ENCODE results near the gene LRP1. TPM values are rescaled to one million over a fixed set of nuclear protein-coding genes. Genes with fewer than 3 reads are reported as not detected.

LRP1 gene
- total and polyA plus RNA-seq, 4 donors: 87.5 to 375 (median 139) TPM

GRCh38 chr12:57231276-57232021, 103.2 kb downstream of the LRP1 start:
- H3K9ac ChIP-seq (ENCODE audit: low read depth in 1 of 2, low read length in 2 of 2): peak overlapping the region; percentile 76 to 88
- H3K4me3 ChIP-seq (ENCODE audit: low read depth in 1 of 3, low read length in 3 of 3): peak overlapping the region; percentile 55 to 83 (median 68)
- peaks cover 18 to 61% (median 46%) of the 10 kb centered on the region in 4 donors for H3K4me1 ChIP-seq (ENCODE audit: control insufficient read depth in 4 of 4, insufficient read depth in 4 of 4, low read length in 3 of 4)
- peaks cover 12 to 20% (median 15%) of the 10 kb centered on the region in 4 donors for H3K36me3 ChIP-seq (ENCODE audit: control insufficient read depth in 4 of 4, insufficient read depth in 3 of 4, low read depth in 1 of 4, low read length in 3 of 4)
- TF ChIP-seq REST (IDR thresholded peaks at IDR 0.05) (no peak), EGR1 (IDR thresholded peaks at IDR 0.05; ENCODE audit: low read depth in 2 of 2) (no peak), SP1 (IDR thresholded peaks at IDR 0.05) (peak; percentile 34), RXRA (IDR thresholded peaks at IDR 0.05) (peak; percentile 53 to 64), ATF3 (IDR thresholded peaks at IDR 0.05) (no peak), HNF4G (IDR thresholded peaks at IDR 0.05) (no peak), TAF1 (conservative IDR thresholded peaks at IDR 0.05) (no peak), MAX (IDR thresholded peaks at IDR 0.05) (no peak), HNF4A (conservative IDR thresholded peaks at IDR 0.05) (peak; percentile 44 to 51), FOXA2 (IDR thresholded peaks at IDR 0.05) (no peak), YY1 (IDR thresholded peaks at IDR 0.05) (no peak), NR2F2 (IDR thresholded peaks at IDR 0.05) (no peak), RAD21 (IDR thresholded peaks at IDR 0.05) (peak in 1 of 2 donors; percentile 13), ZBTB33 (IDR thresholded peaks at IDR 0.05) (no peak), FOXA1 (IDR thresholded peaks at IDR 0.05) (no peak), CTCF (IDR thresholded peaks at IDR 0.05; ENCODE audit: low read depth, low read length, missing input control) (no peak), JUND (IDR thresholded peaks at IDR 0.05) (no peak), GABPA (IDR thresholded peaks at IDR 0.05 in 1 of 2, conservative IDR thresholded peaks at IDR 0.05 in 1 of 2) (no peak)
- H3K27ac ChIP-seq (ENCODE audit: low read depth in 1 of 2, low read length in 2 of 2): peak overlapping the region; percentile 94 to 97
- no peaks in the 10 kb centered on the region for H3K27me3 ChIP-seq (ENCODE audit: control insufficient read depth in 4 of 4, insufficient read depth in 4 of 4, low read length in 3 of 4)
- DNase-seq (ENCODE audit: low spot score): no peak
- 43% methylated on average over 13 of the region's 13 CpGs for WGBS
- H3K9me3 ChIP-seq (ENCODE audit: control insufficient read depth in 4 of 4, low read length in 3 of 4): no peaks in the 10 kb centered on the region
